DND-41 (cell line): ENCODE measurements around the gene STXBP6.

ENCODE experiments used
- ATAC-seq: fragments of 200-7000 bp; cut with Tn5 transposase; 3 replicates; pipeline ENCODE4 v1.9.1; 2021; ENCODE audit warnings: low read depth; ENCODE audit not compliant: insufficient read depth
- DNase-seq: peaks from one replicate; pipeline ENCODE4 v3.0.0-alpha.2; 2020
- H2AFZ ChIP-seq: 2 replicates; pipeline ENCODE4 v1.6.0; 2012; ENCODE audit warnings: low read depth, low read length
- H3K27ac ChIP-seq: 2 replicates; pipeline ENCODE4 v1.5.1; 2012; ENCODE audit warnings: low read length, inconsistent platforms
- H3K27me3 ChIP-seq: fragments of 200-600 bp; sonication (generic); 2 replicates; pipeline ENCODE4 v1.6.0; 2012; ENCODE audit warnings: low read length, mild to moderate bottlenecking, inconsistent platforms; ENCODE audit not compliant: insufficient read depth, poor library complexity
- H3K36me3 ChIP-seq: 2 replicates; pipeline ENCODE4 v1.5.1; 2012; ENCODE audit warnings: low read length, inconsistent platforms; ENCODE audit not compliant: insufficient read depth
- H3K4me1 ChIP-seq: 2 replicates; pipeline ENCODE4 v1.5.1; 2012; ENCODE audit warnings: mild to moderate bottlenecking, low read length; ENCODE audit not compliant: insufficient read depth
- H3K4me2 ChIP-seq: 2 replicates; pipeline ENCODE4 v1.6.0; 2012; ENCODE audit warnings: mild to moderate bottlenecking, moderate library complexity, low read length, inconsistent platforms; ENCODE audit not compliant: insufficient read depth
- H3K4me3 ChIP-seq, 2 experiments: fragments of 200-600 bp in 1 of 2; shearing (Covaris generic) in 1 of 2; 2 replicates each; pipeline ENCODE4 v1.5.1; 2012 to 2016; ENCODE audit warnings: inconsistent platforms in 2 of 2, low read length in 2 of 2, mild to moderate bottlenecking in 2 of 2, low read depth in 1 of 2, moderate library complexity in 1 of 2
- H3K79me2 ChIP-seq: 2 replicates; pipeline ENCODE4 v1.6.0; 2012; ENCODE audit warnings: low read length, inconsistent platforms; ENCODE audit not compliant: insufficient read depth
- H3K9ac ChIP-seq: 2 replicates; pipeline ENCODE4 v1.6.0; 2012; ENCODE audit warnings: low read depth, mild to moderate bottlenecking, inconsistent platforms, low read length, moderate library complexity
- H3K9me3 ChIP-seq: 2 replicates; pipeline ENCODE4 v1.5.1; 2012; ENCODE audit warnings: low read length, moderate library complexity, mild to moderate bottlenecking, inconsistent platforms; ENCODE audit not compliant: insufficient read depth, severe bottlenecking
- H4K20me1 ChIP-seq: 2 replicates; pipeline ENCODE4 v1.6.0; 2012; ENCODE audit warnings: low read length; ENCODE audit not compliant: insufficient read depth
- EZH2 ChIP-seq: IDR thresholded peaks from 3 replicates; pipeline ENCODE4 v1.6.1; 2012; ENCODE audit warnings: borderline replicate concordance, low read depth, mild to moderate bottlenecking, moderate library complexity, low read length, inconsistent platforms; ENCODE audit not compliant: severe bottlenecking
- TF ChIP-seq, protein P1 (sequence below): IDR thresholded peaks from 2 replicates; pipeline ENCODE4 v1.5.1; 2012; ENCODE audit warnings: borderline replicate concordance, low read length, moderate library complexity, mild to moderate bottlenecking; ENCODE audit not compliant: poor library complexity, severe bottlenecking; ENCODE audit errors: extremely low read depth

Gene STXBP6

DNA sequence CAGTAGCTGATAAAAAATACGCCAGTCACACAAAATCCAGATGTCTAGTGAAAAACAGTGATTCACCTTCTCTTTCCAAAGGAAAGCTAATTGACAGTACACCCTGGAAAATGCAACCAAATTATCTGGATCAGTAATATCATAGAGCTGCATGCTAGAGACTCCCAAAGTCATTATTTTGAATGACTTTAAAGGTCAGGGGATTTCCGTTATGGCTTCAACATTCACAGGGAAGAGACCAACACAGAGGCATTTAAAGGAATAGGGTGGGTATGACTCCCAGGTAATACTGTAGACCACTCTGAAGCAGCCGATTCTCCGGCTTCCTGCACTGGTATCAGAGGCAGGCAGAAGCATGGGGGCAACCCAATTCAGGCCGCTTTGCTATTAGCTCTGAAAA, 190.4 kb downstream of the STXBP6 start:
- H3K4me3 ChIP-seq: no peak overlapping the region
- H3K79me2 ChIP-seq: no peaks in the 10 kb centered on the region
- H3K27me3 ChIP-seq: peaks cover 4% of the 10 kb centered on the region
- H4K20me1 ChIP-seq: no peaks in the 10 kb centered on the region
- H3K4me2 ChIP-seq: no peak overlapping the region
- no peak for DNase-seq
- H3K9ac ChIP-seq: no peak overlapping the region
- TF ChIP-seq EZH2: no peak
- TF ChIP-seq, protein P1, sequence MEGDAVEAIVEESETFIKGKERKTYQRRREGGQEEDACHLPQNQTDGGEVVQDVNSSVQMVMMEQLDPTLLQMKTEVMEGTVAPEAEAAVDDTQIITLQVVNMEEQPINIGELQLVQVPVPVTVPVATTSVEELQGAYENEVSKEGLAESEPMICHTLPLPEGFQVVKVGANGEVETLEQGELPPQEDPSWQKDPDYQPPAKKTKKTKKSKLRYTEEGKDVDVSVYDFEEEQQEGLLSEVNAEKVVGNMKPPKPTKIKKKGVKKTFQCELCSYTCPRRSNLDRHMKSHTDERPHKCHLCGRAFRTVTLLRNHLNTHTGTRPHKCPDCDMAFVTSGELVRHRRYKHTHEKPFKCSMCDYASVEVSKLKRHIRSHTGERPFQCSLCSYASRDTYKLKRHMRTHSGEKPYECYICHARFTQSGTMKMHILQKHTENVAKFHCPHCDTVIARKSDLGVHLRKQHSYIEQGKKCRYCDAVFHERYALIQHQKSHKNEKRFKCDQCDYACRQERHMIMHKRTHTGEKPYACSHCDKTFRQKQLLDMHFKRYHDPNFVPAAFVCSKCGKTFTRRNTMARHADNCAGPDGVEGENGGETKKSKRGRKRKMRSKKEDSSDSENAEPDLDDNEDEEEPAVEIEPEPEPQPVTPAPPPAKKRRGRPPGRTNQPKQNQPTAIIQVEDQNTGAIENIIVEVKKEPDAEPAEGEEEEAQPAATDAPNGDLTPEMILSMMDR: no peak
- H2AFZ ChIP-seq: no peak overlapping the region
- H3K27ac ChIP-seq: no peak overlapping the region
- H3K4me1 ChIP-seq: no peaks in the 10 kb centered on the region
- H3K9me3 ChIP-seq: no peaks in the 10 kb centered on the region
- no peaks in the 10 kb centered on the region for H3K36me3 ChIP-seq
- no peak for ATAC-seq

DNA sequence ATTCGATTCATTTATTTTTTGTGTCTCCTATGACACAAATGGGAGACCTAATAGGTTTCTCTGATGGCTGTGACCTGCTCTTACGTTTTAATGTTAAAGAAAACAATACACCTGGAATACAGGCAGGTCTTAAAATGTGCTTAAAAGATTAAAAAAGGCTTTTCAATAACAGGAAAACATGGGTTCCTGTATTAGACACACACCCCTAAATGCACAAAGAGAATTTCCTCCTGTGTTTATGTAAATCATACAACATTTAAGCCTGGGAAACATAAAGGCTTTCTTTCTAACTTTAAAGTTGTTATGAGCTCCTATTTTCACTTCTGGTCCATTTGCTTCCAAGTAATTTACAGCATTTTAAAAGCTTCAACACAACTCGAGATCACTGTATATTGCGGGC, 191.3 kb downstream of the STXBP6 start:
- H3K79me2 ChIP-seq: no peaks in the 10 kb centered on the region
- ATAC-seq: no peak
- no peak overlapping the region for H3K27ac ChIP-seq

DNA sequence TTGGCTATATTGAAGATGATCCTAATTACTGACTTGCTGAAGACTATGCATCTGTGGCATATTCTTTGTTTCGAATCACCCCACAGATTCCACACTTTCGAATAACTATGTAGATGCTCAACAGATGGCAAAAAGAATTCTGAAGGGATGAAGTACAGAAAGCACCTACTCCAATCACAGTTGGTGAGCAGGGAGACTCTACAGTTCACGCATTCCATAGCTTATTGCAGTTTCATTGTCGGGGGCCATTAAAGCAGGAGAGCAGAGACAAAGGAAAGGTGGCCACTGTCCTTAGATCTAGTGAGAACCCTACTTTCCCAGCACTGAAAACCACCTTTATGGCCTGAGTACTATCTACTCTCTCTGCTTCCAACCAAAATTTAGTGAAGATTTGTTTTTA, 191.9 kb downstream of the STXBP6 start:
- H3K4me2 ChIP-seq: no peak overlapping the region
- peaks cover 4% of the 10 kb centered on the region for H3K27me3 ChIP-seq
- no peak overlapping the region for H3K9ac ChIP-seq
- H3K36me3 ChIP-seq: no peaks in the 10 kb centered on the region
- no peaks in the 10 kb centered on the region for H3K9me3 ChIP-seq
- DNase-seq (no peak), ATAC-seq (no peak)
- H3K79me2 ChIP-seq: no peaks in the 10 kb centered on the region
- H3K4me3 ChIP-seq: no peak overlapping the region
- no peak overlapping the region for H3K27ac ChIP-seq
- no peak for TF ChIP-seq EZH2
- TF ChIP-seq, protein P1: no peak
- H2AFZ ChIP-seq: no peak overlapping the region
- H4K20me1 ChIP-seq: no peaks in the 10 kb centered on the region
- H3K4me1 ChIP-seq: no peaks in the 10 kb centered on the region

More for the DNA sequence above, 191.3 kb downstream of the STXBP6 start:
- no peak overlapping the region for H3K9ac ChIP-seq
- DNase-seq: no peak
- H3K4me2 ChIP-seq: no peak overlapping the region
- no peaks in the 10 kb centered on the region for H3K36me3 ChIP-seq
- H3K27me3 ChIP-seq: peaks cover 4% of the 10 kb centered on the region
- H4K20me1 ChIP-seq: no peaks in the 10 kb centered on the region
- H3K4me1 ChIP-seq: no peaks in the 10 kb centered on the region
- no peak overlapping the region for H3K4me3 ChIP-seq
- no peak for TF ChIP-seq EZH2
- TF ChIP-seq, protein P1: no peak
- H3K9me3 ChIP-seq: no peaks in the 10 kb centered on the region
- no peak overlapping the region for H2AFZ ChIP-seq

DNA sequence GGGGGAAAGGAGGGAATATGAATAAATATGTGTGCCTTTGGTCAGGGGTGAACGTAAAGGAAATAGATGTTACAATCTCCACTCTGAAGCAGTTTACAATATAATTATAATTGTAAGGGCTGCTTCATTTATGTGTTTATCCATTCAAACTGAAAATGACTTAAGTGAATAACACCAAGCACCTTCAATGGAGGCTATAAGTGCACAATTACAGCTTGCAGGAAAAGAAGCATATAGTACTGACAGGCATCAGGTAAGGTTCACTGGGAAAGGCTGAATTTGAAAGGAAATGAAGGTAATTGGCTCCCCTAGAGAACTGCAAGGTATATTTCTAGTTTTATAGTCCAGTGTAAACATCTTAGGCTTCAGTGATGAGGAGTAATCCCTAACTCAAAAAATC, 192.7 kb downstream of the STXBP6 start:
- no peak overlapping the region for H3K27ac ChIP-seq

More for the DNA sequence above, 192.7 kb downstream of the STXBP6 start:
- no peaks in the 10 kb centered on the region for H4K20me1 ChIP-seq
- no peak overlapping the region for H3K4me3 ChIP-seq
- no peak for DNase-seq
- no peaks in the 10 kb centered on the region for H3K36me3 ChIP-seq
- TF ChIP-seq EZH2: no peak
- TF ChIP-seq, protein P1: no peak
- H3K9ac ChIP-seq: no peak overlapping the region
- H3K4me2 ChIP-seq: no peak overlapping the region
- no peaks in the 10 kb centered on the region for H3K4me1 ChIP-seq
- H3K79me2 ChIP-seq: no peaks in the 10 kb centered on the region
- H2AFZ ChIP-seq: no peak overlapping the region
- peaks cover 4% of the 10 kb centered on the region for H3K27me3 ChIP-seq
- ATAC-seq: no peak
- no peaks in the 10 kb centered on the region for H3K9me3 ChIP-seq
